GM18867 (cell line): ENCODE data around the gene SMYD2.

Experiments
- ATAC-seq: cut with Tn5 transposase; IDR thresholded peaks from one replicate; pipeline ENCODE4 v1.9.1; 2021; ENCODE audit warnings: mild to moderate bottlenecking, moderate library complexity; ENCODE audit not compliant: unreplicated experiment

The SMYD2 gene

DNA sequence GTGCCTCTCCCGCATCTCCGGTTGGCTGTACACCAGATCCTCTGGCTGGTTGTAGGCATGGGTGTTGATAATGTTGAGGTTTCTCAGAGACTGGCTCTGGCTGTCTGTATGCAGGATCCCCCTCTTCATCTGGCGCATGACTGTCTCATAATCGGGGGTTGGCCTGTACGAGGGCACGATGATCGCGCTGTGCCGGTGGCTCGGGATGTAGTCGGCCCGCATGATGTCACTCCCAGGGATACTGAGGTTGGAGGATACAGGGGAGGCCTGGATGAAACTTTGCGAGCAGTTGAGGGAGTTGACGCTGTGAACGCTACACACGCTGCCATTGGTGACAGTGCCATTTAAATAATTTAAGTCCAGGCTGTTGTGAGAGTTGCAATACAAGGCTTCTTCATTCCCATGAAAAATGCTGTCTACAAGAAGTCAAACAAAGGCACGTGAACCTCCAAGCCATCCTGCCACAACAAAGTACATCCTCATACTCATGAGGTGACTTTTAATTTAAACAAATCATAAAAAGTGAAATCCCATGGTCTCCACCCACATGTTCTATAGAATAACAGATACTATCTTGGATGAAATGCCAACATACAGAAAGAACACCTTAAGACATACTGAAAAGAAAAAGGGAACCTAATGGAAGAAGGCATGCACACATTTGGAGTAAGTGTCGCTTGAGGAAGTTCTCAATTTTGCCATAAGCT lies 103.6 kb downstream of the SMYD2 start:
- no peak for ATAC-seq

GRCh38 chr1:214385428-214385827 lies 104.5 kb downstream of the SMYD2 start:
- ATAC-seq, result no peak

DNA sequence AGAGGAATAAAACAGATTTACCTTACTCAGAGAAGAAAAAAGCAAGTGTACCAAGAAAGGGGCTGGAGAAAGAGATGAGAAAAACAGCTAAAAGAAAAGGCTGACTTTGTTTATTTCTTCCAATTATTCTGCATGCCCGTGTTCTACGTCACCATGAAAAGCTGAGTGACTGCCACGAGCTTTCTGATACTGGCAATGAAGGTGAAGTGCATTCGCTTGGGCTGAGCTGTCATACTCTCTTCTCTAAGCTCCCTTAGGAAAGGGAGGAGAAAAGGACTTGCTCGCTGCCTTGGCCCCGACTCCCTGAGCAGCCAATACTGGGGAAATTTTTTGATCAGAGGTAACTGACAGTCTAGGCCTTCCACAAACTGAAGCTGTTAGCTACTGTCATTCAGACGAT lies 105.4 kb downstream of the SMYD2 start:
- no peak for ATAC-seq
